SH-SY5Y (cell line): ENCODE data around the gene COPG2.

Experiments
- GATA2 ChIP-seq: IDR thresholded peaks from 2 replicates; pipeline ENCODE4 v1.6.1; 2011; ENCODE audit warnings: mild to moderate bottlenecking, low read depth, low read length
- GATA3 ChIP-seq: IDR thresholded peaks from 2 replicates; pipeline ENCODE4 v1.6.1; 2011; ENCODE audit warnings: low read depth, mild to moderate bottlenecking, low read length, moderate library complexity

The COPG2 gene

GRCh38 chr7:130668258-130669084, at the start of gene COPG2:
Gene COPG2, minus strand, starts transcription at chr7:130668748. Its CDS starts 80 bp downstream, at chr7:130668668.
- TF ChIP-seq GATA2 (no peak), GATA3 (no peak)

- no peak for TF ChIP-seq GATA3
- TF ChIP-seq GATA2 = no peak
These were observed 43.9 kb upstream of the COPG2 start for GRCh38 chr7:130712416-130712815.

- no peak for TF ChIP-seq GATA2
These were observed 40.2 kb upstream of the COPG2 start for GRCh38 chr7:130708766-130709165.

GRCh38 chr7:130708001-130708400, 39.5 kb upstream of the COPG2 start:
- TF ChIP-seq GATA2 (no peak), GATA3 (no peak)

GRCh38 chr7:130703851-130704250, 35.3 kb upstream of the COPG2 start:
- TF ChIP-seq GATA2 = no peak

- no peak for TF ChIP-seq GATA3
These were observed 33.1 kb upstream of the COPG2 start for GRCh38 chr7:130701650-130702049.

GRCh38 chr7:130700760-130701159, 32.2 kb upstream of the COPG2 start:
- TF ChIP-seq GATA3 (no peak), GATA2 (no peak)

- TF ChIP-seq GATA2 (no peak), GATA3 (no peak)
These were observed 31.1 kb upstream of the COPG2 start for GRCh38 chr7:130699686-130700085.

- TF ChIP-seq GATA2 (no peak), GATA3 (no peak)
These were observed 29.3 kb upstream of the COPG2 start for GRCh38 chr7:130697820-130698219.

GRCh38 chr7:130695840-130696239, 27.3 kb upstream of the COPG2 start:
- TF ChIP-seq GATA3 (no peak), GATA2 (no peak)

GRCh38 chr7:130689683-130690082, 21.1 kb upstream of the COPG2 start:
- TF ChIP-seq GATA3 (no peak), GATA2 (no peak)

- TF ChIP-seq GATA2 (no peak), GATA3 (no peak)
These were observed 14.5 kb upstream of the COPG2 start for GRCh38 chr7:130683026-130683425.

GRCh38 chr7:130674456-130674855, 5.9 kb upstream of the COPG2 start:
- TF ChIP-seq GATA3 (no peak), GATA2 (no peak)

GRCh38 chr7:130673066-130673465, 4.5 kb upstream of the COPG2 start:
- TF ChIP-seq GATA3 (no peak), GATA2 (no peak)

- TF ChIP-seq GATA3 = no peak
- TF ChIP-seq GATA2 = no peak
These were observed 3.6 kb upstream of the COPG2 start for GRCh38 chr7:130672146-130672545.

GRCh38 chr7:130669085-130669700, 645 bp upstream of the COPG2 start:
- TF ChIP-seq GATA3 (no peak), GATA2 (no peak)

GRCh38 chr7:130667593-130668257, 823 bp downstream of the COPG2 start:
- TF ChIP-seq GATA3 (no peak), GATA2 (no peak)
